NCI-H2029 (cell line): Measurements from ENCODE around the gene AKAP9.
"Not testable (repeated sequence)": the region's sequence is repeated elsewhere in the genome, so short reads cannot be mapped to it uniquely, and the experiment has no call there.

Source experiments
- DNase-seq: peaks from one replicate; lab custom pipeline; 2025; lab: John Stamatoyannopoulos, UW

Gene AKAP9

GRCh38 chr7:91940572-91941341 lies at the start of gene AKAP9:
Gene AKAP9 (plus strand): TSS chr7:91940862. CDS start chr7:91941100, 238 bp downstream.
- DNase-seq = peak; percentile 81

GRCh38 chr7:91892099-91892705 lies 48.5 kb upstream of the AKAP9 start:
- DNase-seq = no peak

- DNase-seq = no peak
Measured at GRCh38 chr7:91892821-91893340, 47.8 kb upstream of the AKAP9 start.

GRCh38 chr7:91893699-91894098 lies 47.0 kb upstream of the AKAP9 start:
- DNase-seq = not testable (repeated sequence)

GRCh38 chr7:91894781-91895480 lies 45.7 kb upstream of the AKAP9 start:
- no peak for DNase-seq

GRCh38 chr7:91898240-91898992 lies 42.2 kb upstream of the AKAP9 start:
- no peak for DNase-seq

GRCh38 chr7:91899563-91899962 lies 41.1 kb upstream of the AKAP9 start:
- no peak for DNase-seq

- DNase-seq = no peak
Measured at GRCh38 chr7:91910171-91910570, 30.5 kb upstream of the AKAP9 start.

- no peak for DNase-seq
Measured at GRCh38 chr7:91911121-91911520, 29.5 kb upstream of the AKAP9 start.

GRCh38 chr7:91912494-91912893 lies 28.2 kb upstream of the AKAP9 start:
- no peak for DNase-seq

- no peak for DNase-seq
Measured at GRCh38 chr7:91913612-91914011, 27.1 kb upstream of the AKAP9 start.

- DNase-seq = no peak
Measured at GRCh38 chr7:91915401-91916050, 25.1 kb upstream of the AKAP9 start.

GRCh38 chr7:91916051-91916440 lies 24.6 kb upstream of the AKAP9 start:
- DNase-seq = no peak

GRCh38 chr7:91918356-91918755 lies 22.3 kb upstream of the AKAP9 start:
- DNase-seq = no peak

GRCh38 chr7:91922857-91923256 lies 17.8 kb upstream of the AKAP9 start:
- DNase-seq = no peak

- DNase-seq = no peak
Measured at GRCh38 chr7:91927912-91928311, 12.8 kb upstream of the AKAP9 start.

- no peak for DNase-seq
Measured at GRCh38 chr7:91929463-91929862, 11.2 kb upstream of the AKAP9 start.

GRCh38 chr7:91940171-91940570 lies 491 bp upstream of the AKAP9 start:
- no peak for DNase-seq

GRCh38 chr7:91941450-91941849 lies 788 bp downstream of the AKAP9 start:
- peak; percentile 43 for DNase-seq

- DNase-seq = no peak
Measured at GRCh38 chr7:91942312-91942711, 1.6 kb downstream of the AKAP9 start.

- DNase-seq = not testable (repeated sequence)
Measured at GRCh38 chr7:91944970-91945369, 4.3 kb downstream of the AKAP9 start.

- no peak for DNase-seq
Measured at GRCh38 chr7:91945476-91945875, 4.8 kb downstream of the AKAP9 start.
